Fibroblast of villous mesenchyme (primary cell): ENCODE measurements around the gene PHLPP2. TPM values are rescaled to one million over a fixed set of nuclear protein-coding genes. Genes with fewer than 3 reads are reported as not detected.
A peak's percentile ranks its signal among the peaks of the same experiment; 100 is the strongest.

Experiments
- DNase-seq: peaks from one replicate; pipeline ENCODE4 v3.0.0-alpha.2; 2010; ENCODE audit warnings: low read depth
- H3K4me3 ChIP-seq: 2 replicates; pipeline ENCODE4 v1.5.1; 2011; ENCODE audit warnings: low read depth, mild to moderate bottlenecking, low read length
- total RNA-seq: library from RNA; depleted of rRNA; stranded (reverse); fragments of >200 nt; gene quantifications from 2 replicates; pipeline ENCODE4 v1.2.3, GENCODE V29; 2012
- TF ChIP-seq, protein P1 (sequence below): IDR thresholded peaks from 2 replicates; pipeline ENCODE4 v1.5.1; 2012; ENCODE audit warnings: low read depth, mild to moderate bottlenecking, low read length; ENCODE audit not compliant: insufficient read depth

The PHLPP2 gene
- total RNA-seq, 1 donor, result 17.3 TPM

- no peak for DNase-seq
- no peak overlapping the region for H3K4me3 ChIP-seq
- TF ChIP-seq, protein P1, sequence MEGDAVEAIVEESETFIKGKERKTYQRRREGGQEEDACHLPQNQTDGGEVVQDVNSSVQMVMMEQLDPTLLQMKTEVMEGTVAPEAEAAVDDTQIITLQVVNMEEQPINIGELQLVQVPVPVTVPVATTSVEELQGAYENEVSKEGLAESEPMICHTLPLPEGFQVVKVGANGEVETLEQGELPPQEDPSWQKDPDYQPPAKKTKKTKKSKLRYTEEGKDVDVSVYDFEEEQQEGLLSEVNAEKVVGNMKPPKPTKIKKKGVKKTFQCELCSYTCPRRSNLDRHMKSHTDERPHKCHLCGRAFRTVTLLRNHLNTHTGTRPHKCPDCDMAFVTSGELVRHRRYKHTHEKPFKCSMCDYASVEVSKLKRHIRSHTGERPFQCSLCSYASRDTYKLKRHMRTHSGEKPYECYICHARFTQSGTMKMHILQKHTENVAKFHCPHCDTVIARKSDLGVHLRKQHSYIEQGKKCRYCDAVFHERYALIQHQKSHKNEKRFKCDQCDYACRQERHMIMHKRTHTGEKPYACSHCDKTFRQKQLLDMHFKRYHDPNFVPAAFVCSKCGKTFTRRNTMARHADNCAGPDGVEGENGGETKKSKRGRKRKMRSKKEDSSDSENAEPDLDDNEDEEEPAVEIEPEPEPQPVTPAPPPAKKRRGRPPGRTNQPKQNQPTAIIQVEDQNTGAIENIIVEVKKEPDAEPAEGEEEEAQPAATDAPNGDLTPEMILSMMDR, result no peak
These were observed 3.3 kb downstream of the PHLPP2 start for GRCh38 chr16:71721066-71721740.

DNA sequence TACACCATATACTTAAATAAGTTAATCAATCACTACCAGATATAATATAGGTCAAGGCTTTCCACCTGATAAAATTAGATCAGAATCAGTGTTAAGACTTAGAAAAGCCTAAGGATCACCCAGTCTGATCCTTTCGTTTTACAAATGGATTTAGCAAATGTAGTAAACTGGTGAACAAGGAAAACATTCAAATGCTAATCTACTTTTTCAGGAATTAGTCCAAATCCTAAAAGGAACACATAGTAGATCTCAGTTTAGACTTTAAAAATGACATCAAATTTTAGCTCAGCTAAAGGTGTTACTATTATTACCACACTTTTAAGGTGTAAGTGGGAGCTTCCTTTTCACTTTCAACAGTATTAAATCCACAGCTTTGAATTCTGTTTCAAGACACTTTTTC is 12.0 kb downstream of the PHLPP2 start:
- H3K4me3 ChIP-seq, result no peak overlapping the region
- no peak for DNase-seq
- TF ChIP-seq, protein P1, result no peak

DNA sequence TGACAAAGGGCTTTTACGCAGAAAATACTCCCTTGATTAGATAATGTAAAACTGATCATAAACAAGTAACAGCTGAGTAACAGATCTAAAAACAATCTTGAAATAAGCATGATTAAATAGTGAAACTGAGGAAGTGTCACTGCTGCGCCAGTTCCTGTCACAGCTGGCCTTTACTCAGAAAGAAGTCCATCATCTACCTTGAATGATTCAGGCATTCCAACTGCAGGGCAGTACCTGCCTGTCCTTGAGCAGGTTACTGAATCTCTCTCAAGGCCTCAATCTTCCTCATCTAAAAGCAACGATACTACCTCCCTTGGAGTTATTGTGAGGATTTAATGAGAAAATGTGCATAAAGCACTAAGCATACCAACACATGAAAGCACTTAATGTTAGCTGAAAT is 12.7 kb downstream of the PHLPP2 start:
- H3K4me3 ChIP-seq, result no peak overlapping the region
- DNase-seq, result no peak
- TF ChIP-seq, protein P1, result no peak

DNA sequence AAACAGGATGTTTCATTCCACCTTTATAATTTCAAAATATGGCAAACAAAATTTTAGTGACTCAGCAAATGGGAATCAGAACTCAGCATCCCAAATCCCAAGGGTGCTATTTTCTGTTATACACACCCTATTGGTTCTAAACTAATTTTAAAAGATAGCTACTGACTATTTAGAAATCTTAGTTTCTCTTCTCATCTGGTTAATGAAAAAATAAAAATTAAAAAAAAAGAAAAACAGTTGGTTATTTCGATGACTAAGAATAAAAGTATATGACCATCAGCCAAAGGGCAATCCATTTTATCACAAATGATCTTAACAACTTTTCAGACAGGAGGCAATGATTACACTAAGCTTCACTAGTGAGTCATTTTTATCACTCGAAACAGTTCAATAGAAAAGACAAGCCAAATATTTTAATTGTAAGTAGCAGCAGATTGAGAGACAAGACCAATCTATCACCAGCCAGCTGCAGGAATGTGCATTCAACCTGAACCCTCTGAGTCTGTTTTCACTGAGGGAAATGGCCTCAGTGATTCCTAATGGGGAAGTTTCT is 15.2 kb downstream of the PHLPP2 start:
- TF ChIP-seq, protein P1, result no peak
- DNase-seq, result peak; percentile 60
- no peak overlapping the region for H3K4me3 ChIP-seq

GRCh38 chr16:71708696-71709095 is 15.8 kb downstream of the PHLPP2 start:
- no peak for DNase-seq
- H3K4me3 ChIP-seq, result no peak overlapping the region
- TF ChIP-seq, protein P1, result no peak

- TF ChIP-seq, protein P1, result no peak
- no peak for DNase-seq
- H3K4me3 ChIP-seq, result no peak overlapping the region
These were observed 17.3 kb downstream of the PHLPP2 start for GRCh38 chr16:71707199-71707598.
